Right cardiac atrium (tissue), 5 donors: ENCODE results near the gene ZBTB8OS. TPM values are rescaled to one million over a fixed set of nuclear protein-coding genes. Genes with fewer than 3 reads are reported as not detected.
A peak's percentile ranks its signal among the peaks of the same experiment; 100 is the strongest.
"Not testable (repeated sequence)": the region's sequence is repeated elsewhere in the genome, so short reads cannot be mapped to it uniquely, and the experiment has no call there.

Experiments
- ATAC-seq, 2 donors: fragments of 200-7000 bp; cut with Tn5 transposase; one replicate each; pipeline versions ENCODE4 v1.8.0 to v1.9.1; 2020; ENCODE audit warnings: moderate library complexity in 2 of 2, mild to moderate bottlenecking in 1 of 2
- DNase-seq, 3 donors: peaks; one replicate each; pipeline ENCODE4 v3.0.0-alpha.2; 2020
- H3K27ac ChIP-seq: one replicate; pipeline ENCODE4 v1.5.1; 2013; ENCODE audit warnings: mild to moderate bottlenecking, low read length, control low read depth, moderate library complexity
- H3K27me3 ChIP-seq: one replicate; pipeline ENCODE4 v1.6.1; 2013; ENCODE audit not compliant: control insufficient read depth, insufficient read depth
- H3K4me1 ChIP-seq: one replicate; pipeline ENCODE4 v1.6.1; 2013; ENCODE audit warnings: low read length; ENCODE audit not compliant: control insufficient read depth, insufficient read depth
- H3K4me3 ChIP-seq: one replicate; pipeline ENCODE4 v1.5.1; 2013; ENCODE audit warnings: low read length, control low read depth
- H3K9me3 ChIP-seq: one replicate; pipeline ENCODE4 v1.6.1; 2013; ENCODE audit warnings: low read length; ENCODE audit not compliant: control insufficient read depth
- WGBS: extraction: QIAGEN DNeasy Blood & Tissue Kit; methylation state at CpG from one replicate; pipeline ENCODE4 v1.1.7; 2013; 5-methylcytosine and 5-hydroxymethylcytosine counted together
- intact Hi-C, 4 donors: fragments of 100-400 bp; cut with DNase I; formaldehyde crosslinking; loops; one replicate each; pipeline versions ENCODE4 v1.11.0 to v1.14.0; 2022 to 2023
- polyA plus RNA-seq: library from polyadenylated mRNA; stranded (reverse); fragments of 200-250 nt; gene quantifications from one replicate; pipeline ENCODE4 v1.2.3, GENCODE V29; 2013
- total RNA-seq, 4 donors: library from RNA; stranded (reverse); fragmentation: NEBNext Ultra II Directional; extraction: Animal tissue kit (Norgen Biotek cat#: 25700); gene quantifications; one replicate each; pipeline ENCODE4 v1.2.1, GENCODE V29; 2021
- donor health status: healthy with polysubstance abuse.
- donor health status: DM: no; HTN: yes; CAD: no.
- donor health status: DM: no; HTN: no; CAD: no.
- donor health status: DM: no; HTN: yes; CAD: no; lungs with severe emphysema.
- donor health status: DM: yes; HTN: yes; CAD: no.

The ZBTB8OS gene
- total and polyA plus RNA-seq, 5 donors = 28.9 to 50.4 (median 33.9) TPM

- Histone ChIP-seq H3K4me3 (no peak overlapping the region), H3K4me1 (peaks cover 9% of the 10 kb centered on the region), H3K27me3 (no peaks in the 10 kb centered on the region), H3K27ac (peak overlapping the region; percentile 37), H3K9me3 (no peaks in the 10 kb centered on the region)
- peak; percentile 21 to 68 for ATAC-seq
- intact Hi-C loops = no loop called here
- DNase-seq = no peak
- 23% methylated on average over 2 of the region's 2 CpGs for WGBS
These were observed 31.2 kb upstream of the ZBTB8OS start for GRCh38 chr1:32681509-32681908.

GRCh38 chr1:32680642-32681041, 30.3 kb upstream of the ZBTB8OS start:
- no peak overlapping the region for H3K27ac ChIP-seq
- no peak for DNase-seq
- H3K4me3 ChIP-seq = no peak overlapping the region
- no peaks in the 10 kb centered on the region for H3K9me3 ChIP-seq
- no peak for ATAC-seq
- H3K27me3 ChIP-seq = no peaks in the 10 kb centered on the region
- intact Hi-C loops = no loop called here
- H3K4me1 ChIP-seq = peaks cover 9% of the 10 kb centered on the region
- 82% methylated on average over 1 of the region's 1 CpG for WGBS

GRCh38 chr1:32679993-32680392, 29.6 kb upstream of the ZBTB8OS start:
- ATAC-seq, H3K4me1 ChIP-seq, H3K27ac ChIP-seq, DNase-seq, H3K9me3 ChIP-seq, H3K27me3 ChIP-seq, intact Hi-C loops, H3K4me3 ChIP-seq: not testable (repeated sequence)
- WGBS = 80% methylated on average over 4 of the region's 4 CpGs

GRCh38 chr1:32676945-32677344, 26.6 kb upstream of the ZBTB8OS start:
- DNase-seq (no peak), ATAC-seq (no peak)
- 39% methylated on average over 3 of the region's 3 CpGs for WGBS
- intact Hi-C loops = no loop called here
- no peak overlapping the region for H3K27ac ChIP-seq
- H3K27me3 ChIP-seq = no peaks in the 10 kb centered on the region
- no peak overlapping the region for H3K4me3 ChIP-seq
- peaks cover 3% of the 10 kb centered on the region for H3K4me1 ChIP-seq
- H3K9me3 ChIP-seq = no peaks in the 10 kb centered on the region

GRCh38 chr1:32668716-32669115, 18.4 kb upstream of the ZBTB8OS start:
- DNase-seq, H3K9me3 ChIP-seq, ATAC-seq, H3K27ac ChIP-seq, intact Hi-C loops, H3K27me3 ChIP-seq, H3K4me1 ChIP-seq, H3K4me3 ChIP-seq: not testable (repeated sequence)
- WGBS = 94% methylated on average over 5 of the region's 5 CpGs

GRCh38 chr1:32666901-32667566, 16.7 kb upstream of the ZBTB8OS start:
- no peaks in the 10 kb centered on the region for H3K4me1 ChIP-seq
- H3K27ac ChIP-seq = no peak overlapping the region
- no peaks in the 10 kb centered on the region for H3K9me3 ChIP-seq
- H3K27me3 ChIP-seq = no peaks in the 10 kb centered on the region
- WGBS = 82% methylated on average over 12 of the region's 12 CpGs
- no peak for ATAC-seq
- intact Hi-C loops = no loop called here
- no peak for DNase-seq
- no peak overlapping the region for H3K4me3 ChIP-seq

- ATAC-seq = no peak
- WGBS = 39% methylated on average over 1 of the region's 1 CpG
- intact Hi-C loops = no loop called here
These were observed 15.6 kb upstream of the ZBTB8OS start for GRCh38 chr1:32665915-32666314.

GRCh38 chr1:32659581-32659980, 9.2 kb upstream of the ZBTB8OS start:
- no peaks in the 10 kb centered on the region for H3K4me1 ChIP-seq
- intact Hi-C loops = no loop called here
- no peak for ATAC-seq

More at GRCh38 chr1:32665915-32666314, 15.6 kb upstream of the ZBTB8OS start:
- no peaks in the 10 kb centered on the region for H3K4me1 ChIP-seq
- no peak overlapping the region for H3K4me3 ChIP-seq
- no peaks in the 10 kb centered on the region for H3K9me3 ChIP-seq
- no peaks in the 10 kb centered on the region for H3K27me3 ChIP-seq
- no peak overlapping the region for H3K27ac ChIP-seq
- DNase-seq = no peak

GRCh38 chr1:32652244-32652962, 2.1 kb upstream of the ZBTB8OS start:
- no peak overlapping the region for H3K27ac ChIP-seq
- ATAC-seq = no peak
- H3K4me3 ChIP-seq = peak overlapping the region; percentile 58
- H3K27me3 ChIP-seq = no peaks in the 10 kb centered on the region
- no peak for DNase-seq
- intact Hi-C loops = no loop called here
- H3K9me3 ChIP-seq = no peaks in the 10 kb centered on the region
- WGBS = 89% methylated on average over 16 of the region's 16 CpGs
- H3K4me1 ChIP-seq = peaks cover 2% of the 10 kb centered on the region

More at GRCh38 chr1:32659581-32659980, 9.2 kb upstream of the ZBTB8OS start:
- Histone ChIP-seq H3K4me3 (no peak overlapping the region), H3K9me3 (no peaks in the 10 kb centered on the region), H3K27ac (no peak overlapping the region), H3K27me3 (no peaks in the 10 kb centered on the region)
- WGBS = 98% methylated on average over 1 of the region's 1 CpG
- no peak for DNase-seq

GRCh38 chr1:32651461-32652073, 1.2 kb upstream of the ZBTB8OS start:
- under 1% methylated on average over 43 of the region's 43 CpGs for WGBS
- H3K4me3 ChIP-seq = peak overlapping the region; percentile 58
- peak; percentile 13 to 28 for ATAC-seq

More at GRCh38 chr1:32651461-32652073, 1.2 kb upstream of the ZBTB8OS start:
- peak overlapping the region; percentile 88 for H3K27ac ChIP-seq
- H3K27me3 ChIP-seq = no peaks in the 10 kb centered on the region
- no peak for DNase-seq
- intact Hi-C loops = no loop called here
- no peaks in the 10 kb centered on the region for H3K9me3 ChIP-seq
- H3K4me1 ChIP-seq = peaks cover 2% of the 10 kb centered on the region
